Thyroid gland (tissue), 4 donors: Measurements from ENCODE around the gene GFOD1.

ENCODE experiments used
- CTCF ChIP-seq, 6 experiments: fragments of 200-600 bp in 3 of 6; fragments of 450-650 bp in 3 of 6; sonication (generic) in 3 of 6; IDR thresholded peaks; one replicate each; pipeline ENCODE4 v1.5.1; 2016 to 2019; ENCODE audit warnings: antibody characterized with exemption in 6 of 6, mild to moderate bottlenecking in 2 of 6, inconsistent platforms in 1 of 6, moderate library complexity in 1 of 6
- POLR2A ChIP-seq, 2 donors: fragments of 450-650 bp; IDR thresholded peaks; one replicate each; pipeline ENCODE4 v1.6.1; 2017; ENCODE audit warnings: antibody characterized with exemption in 2 of 2, mild to moderate bottlenecking in 2 of 2, moderate library complexity in 1 of 2

- TF ChIP-seq POLR2A (IDR thresholded peaks at IDR 0.05) (no peak), CTCF (IDR thresholded peaks at IDR 0.05) (no peak)
These were observed 5.7 kb upstream of the GFOD1 start for GRCh38 chr6:13493147-13493546.
